GM10248 (cell line): ENCODE data around the gene FAM53B.

Source experiments
- CTCF ChIA-PET: fragments of 300-600 bp; sonication (Branson Sonifier 250); formaldehyde crosslinking; extraction: SDS; loops from one replicate; lab custom pipeline; 2021; ENCODE audit warnings: antibody characterized with exemption; lab: Yijun Ruan, JAX
- POLR2A ChIA-PET: fragments of 350-650 bp; sonication (Branson Sonifier 250); formaldehyde crosslinking; extraction: SDS; loops from one replicate; lab custom pipeline; 2020; ENCODE audit warnings: antibody characterized with exemption; lab: Yijun Ruan, JAX
- DNase-seq: peaks from one replicate; pipeline ENCODE4 v3.0.0; 2012; ENCODE audit errors: extremely low spot score
- TF ChIP-seq, protein P1 (sequence below): IDR thresholded peaks from 2 replicates; pipeline ENCODE4 v1.5.1; 2012; ENCODE audit warnings: mild to moderate bottlenecking, low read depth; ENCODE audit errors: extremely low read depth, missing control alignments, control extremely low read depth

The FAM53B gene

DNA sequence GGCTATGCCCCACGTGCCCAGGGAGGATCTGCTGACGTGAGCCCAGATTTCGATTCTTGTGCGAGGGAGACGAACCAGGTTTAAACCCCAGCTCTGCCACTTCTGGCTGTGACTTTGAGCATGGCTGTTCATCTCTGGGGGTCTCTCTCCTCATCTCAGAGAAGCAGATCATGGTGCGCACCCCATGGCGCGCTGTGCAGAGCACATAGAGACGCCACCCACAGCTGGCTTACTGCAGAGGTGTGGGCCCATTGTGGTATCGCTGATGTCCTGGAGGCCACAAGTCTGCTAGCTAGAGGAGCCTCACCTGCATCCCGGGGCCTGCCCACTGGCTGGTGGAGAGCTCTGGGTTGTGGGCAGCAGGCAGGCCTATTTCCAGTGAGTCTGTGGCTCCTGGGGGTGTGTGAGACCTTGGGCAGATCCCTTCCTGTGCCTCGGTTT, 142.0 kb downstream of the FAM53B start:
- no peak for DNase-seq
- ChIA-PET CTCF (interaction anchor here (1.2 kb wide), 1 partner anchor 9 kb away, joined by 4 read pairs; no protein-coding TSS in a partner anchor), POLR2A (no interaction called here)
- TF ChIP-seq, protein P1, sequence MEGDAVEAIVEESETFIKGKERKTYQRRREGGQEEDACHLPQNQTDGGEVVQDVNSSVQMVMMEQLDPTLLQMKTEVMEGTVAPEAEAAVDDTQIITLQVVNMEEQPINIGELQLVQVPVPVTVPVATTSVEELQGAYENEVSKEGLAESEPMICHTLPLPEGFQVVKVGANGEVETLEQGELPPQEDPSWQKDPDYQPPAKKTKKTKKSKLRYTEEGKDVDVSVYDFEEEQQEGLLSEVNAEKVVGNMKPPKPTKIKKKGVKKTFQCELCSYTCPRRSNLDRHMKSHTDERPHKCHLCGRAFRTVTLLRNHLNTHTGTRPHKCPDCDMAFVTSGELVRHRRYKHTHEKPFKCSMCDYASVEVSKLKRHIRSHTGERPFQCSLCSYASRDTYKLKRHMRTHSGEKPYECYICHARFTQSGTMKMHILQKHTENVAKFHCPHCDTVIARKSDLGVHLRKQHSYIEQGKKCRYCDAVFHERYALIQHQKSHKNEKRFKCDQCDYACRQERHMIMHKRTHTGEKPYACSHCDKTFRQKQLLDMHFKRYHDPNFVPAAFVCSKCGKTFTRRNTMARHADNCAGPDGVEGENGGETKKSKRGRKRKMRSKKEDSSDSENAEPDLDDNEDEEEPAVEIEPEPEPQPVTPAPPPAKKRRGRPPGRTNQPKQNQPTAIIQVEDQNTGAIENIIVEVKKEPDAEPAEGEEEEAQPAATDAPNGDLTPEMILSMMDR, result no peak

GRCh38 chr10:124601431-124602120, 142.6 kb downstream of the FAM53B start:
- TF ChIP-seq, protein P1, result no peak
- DNase-seq, result no peak
- POLR2A ChIA-PET, result no interaction called here
- CTCF ChIA-PET, result interaction anchor here (1.2 kb wide), 1 partner anchor 9 kb away, joined by 4 read pairs; no protein-coding TSS in a partner anchor

GRCh38 chr10:124601016-124601415, 143.2 kb downstream of the FAM53B start:
- POLR2A ChIA-PET, result no interaction called here
- CTCF ChIA-PET, result interaction anchor here (1.2 to 1.4 kb wide), 2 partner anchors 12 to 13 kb away, joined by 3 to 4 read pairs; no protein-coding TSS in a partner anchor
- no peak for DNase-seq
- TF ChIP-seq, protein P1, result no peak

DNA sequence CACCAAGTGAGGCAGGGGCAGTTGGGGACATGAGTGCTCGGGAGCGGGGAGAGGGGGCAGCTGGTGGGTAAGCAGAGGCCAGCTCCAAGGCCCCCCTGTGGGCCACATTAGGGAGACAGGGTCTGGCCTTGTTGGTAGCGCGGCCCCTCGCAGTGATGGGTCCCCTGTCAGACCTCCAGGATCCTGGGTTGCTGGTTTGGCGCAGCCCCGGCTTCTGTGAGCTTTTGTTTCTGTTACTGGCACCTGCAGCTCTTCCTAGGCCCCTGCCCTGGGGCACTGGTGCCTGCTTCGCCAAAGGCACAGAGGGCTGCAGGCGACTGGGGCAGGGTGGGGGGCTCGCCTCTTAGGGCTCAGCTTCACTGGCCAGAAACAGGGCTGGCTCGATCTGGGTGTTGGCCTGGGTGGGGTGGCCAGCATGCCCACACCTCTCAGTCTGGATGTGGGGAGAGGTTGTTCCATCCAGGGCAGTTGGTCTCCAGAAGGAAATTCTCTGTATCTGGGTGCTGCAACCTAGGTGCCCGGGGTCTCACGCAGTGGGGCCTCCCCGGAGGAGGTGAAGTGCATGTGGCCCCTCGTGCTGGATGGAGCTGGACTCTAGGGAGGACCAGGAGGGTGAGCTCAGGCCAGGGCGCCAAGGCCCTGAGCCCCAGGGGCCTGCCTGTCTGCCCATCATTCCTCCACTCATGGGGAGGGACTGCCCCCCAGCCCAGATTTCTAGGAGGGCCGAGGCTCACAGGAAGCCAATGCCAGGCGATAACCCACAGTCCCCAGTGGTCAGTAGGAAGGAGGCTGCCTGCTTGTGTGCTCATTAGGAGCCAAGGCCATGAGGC, 143.9 kb downstream of the FAM53B start:
- TF ChIP-seq, protein P1, result no peak
- POLR2A ChIA-PET, result no interaction called here
- CTCF ChIA-PET, result interaction anchor here (1.1 to 1.4 kb wide), 4 partner anchors 8 to 15 kb away, joined by 3 to 4 read pairs (median 4); no protein-coding TSS in a partner anchor
- no peak for DNase-seq

GRCh38 chr10:124599588-124600050, 144.6 kb downstream of the FAM53B start:
- TF ChIP-seq, protein P1, result no peak
- ChIA-PET POLR2A (no interaction called here), CTCF (interaction anchor here (1.1 to 1.4 kb wide), 3 partner anchors 9 to 14 kb away, joined by 3 to 4 read pairs (median 4); no protein-coding TSS in a partner anchor)
- DNase-seq, result no peak

DNA sequence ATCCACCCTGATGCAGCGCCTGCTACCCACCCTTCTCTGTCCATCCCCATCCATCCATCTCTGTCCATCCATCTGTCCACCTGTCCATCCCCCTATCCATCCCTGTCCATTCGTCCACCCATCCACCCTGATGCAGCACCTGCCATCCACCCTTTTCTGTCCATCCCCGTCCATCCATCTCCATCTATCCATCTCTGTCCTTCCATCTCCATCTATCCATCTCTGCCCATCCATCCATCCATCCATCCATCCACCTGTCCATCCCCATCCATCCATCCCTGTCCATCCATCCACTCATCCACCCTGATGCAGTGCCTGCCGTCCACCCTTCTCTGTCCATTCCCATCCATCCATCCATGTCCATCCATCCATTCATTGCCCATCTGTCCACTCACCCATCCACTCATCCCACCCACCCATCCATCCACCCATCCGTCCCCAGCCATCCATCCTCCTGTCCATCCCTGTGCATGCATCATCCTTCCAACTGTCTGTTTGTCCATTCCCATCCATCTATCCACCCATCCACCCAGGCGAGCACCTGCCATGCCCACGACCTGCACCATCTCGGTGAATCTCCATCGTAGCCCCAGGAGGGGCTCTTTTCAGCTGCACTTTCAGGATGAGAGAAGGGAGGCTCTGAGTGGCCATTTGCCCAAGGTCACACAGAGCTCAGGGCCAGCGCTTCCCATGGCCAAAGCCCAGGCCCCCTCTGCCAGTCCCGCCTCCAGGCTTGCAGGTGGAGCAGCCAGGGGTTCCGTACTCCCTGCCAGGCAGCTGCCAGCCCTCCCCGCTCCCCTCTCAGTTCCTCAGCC, 145.2 kb downstream of the FAM53B start:
- CTCF ChIA-PET, result interaction anchor here (1.2 kb wide), 1 partner anchor 10 kb away, joined by 4 read pairs; no protein-coding TSS in a partner anchor
- TF ChIP-seq, protein P1, result no peak

More for the DNA sequence above, 145.2 kb downstream of the FAM53B start:
- POLR2A ChIA-PET, result no interaction called here
- no peak for DNase-seq
